GM18505 (cell line): Measurements from ENCODE around the gene B3GALT6.

Experiments
- ATAC-seq: cut with Tn5 transposase; IDR thresholded peaks from one replicate; pipeline ENCODE4 v1.9.1; 2021; ENCODE audit not compliant: unreplicated experiment
- POLR2A ChIP-seq: IDR thresholded peaks from 4 replicates; pipeline ENCODE4 v1.6.1; 2011; ENCODE audit warnings: borderline replicate concordance; ENCODE audit not compliant: insufficient read depth, insufficient read length; ENCODE audit errors: extremely low read depth

B3GALT6 gene

GRCh38 chr1:1236945-1237873 lies 5.2 kb downstream of the B3GALT6 start:
- ATAC-seq, result no peak
- no peak for TF ChIP-seq POLR2A

- TF ChIP-seq POLR2A, result no peak
Measured at GRCh38 chr1:1237874-1238701, 6.1 kb downstream of the B3GALT6 start.

GRCh38 chr1:1238702-1239178 lies 6.7 kb downstream of the B3GALT6 start:
- ATAC-seq, result no peak
- no peak for TF ChIP-seq POLR2A

More at GRCh38 chr1:1237874-1238701, 6.1 kb downstream of the B3GALT6 start:
- no peak for ATAC-seq

GRCh38 chr1:1239227-1239613 lies 7.2 kb downstream of the B3GALT6 start:
- ATAC-seq, result no peak
- no peak for TF ChIP-seq POLR2A

- ATAC-seq, result no peak
- TF ChIP-seq POLR2A, result no peak
Measured at GRCh38 chr1:1239614-1240347, 7.7 kb downstream of the B3GALT6 start.

GRCh38 chr1:1240348-1240732 lies 8.3 kb downstream of the B3GALT6 start:
- no peak for ATAC-seq
- no peak for TF ChIP-seq POLR2A

GRCh38 chr1:1240822-1241587 lies 9.0 kb downstream of the B3GALT6 start:
- no peak for TF ChIP-seq POLR2A
- ATAC-seq, result no peak

GRCh38 chr1:1241588-1242219 lies 9.7 kb downstream of the B3GALT6 start:
- ATAC-seq, result no peak
- TF ChIP-seq POLR2A, result no peak

GRCh38 chr1:1242461-1243265 lies 10.6 kb downstream of the B3GALT6 start:
- no peak for TF ChIP-seq POLR2A
- ATAC-seq, result no peak

GRCh38 chr1:1243266-1243660 lies 11.2 kb downstream of the B3GALT6 start:
- ATAC-seq, result no peak
- TF ChIP-seq POLR2A, result no peak

GRCh38 chr1:1243807-1244191 lies 11.8 kb downstream of the B3GALT6 start:
- no peak for ATAC-seq
- no peak for TF ChIP-seq POLR2A

- TF ChIP-seq POLR2A, result no peak
- no peak for ATAC-seq
Measured at GRCh38 chr1:1244192-1244811, 12.3 kb downstream of the B3GALT6 start.
